Stimulated activated CD8-positive, alpha-beta memory T cell treated with anti-CD3 and anti-CD28 coated beads, Interleukin-7, amount 100 ng/mL, for 1 hour (primary cell): ENCODE measurements around the gene XAB2.

ENCODE experiments used
- DNase-seq, 2 donors: peaks; one replicate each; pipeline ENCODE4 v3.0.0-alpha.2; 2020; ENCODE audit warnings: low read depth in 2 of 2

XAB2 gene

DNA sequence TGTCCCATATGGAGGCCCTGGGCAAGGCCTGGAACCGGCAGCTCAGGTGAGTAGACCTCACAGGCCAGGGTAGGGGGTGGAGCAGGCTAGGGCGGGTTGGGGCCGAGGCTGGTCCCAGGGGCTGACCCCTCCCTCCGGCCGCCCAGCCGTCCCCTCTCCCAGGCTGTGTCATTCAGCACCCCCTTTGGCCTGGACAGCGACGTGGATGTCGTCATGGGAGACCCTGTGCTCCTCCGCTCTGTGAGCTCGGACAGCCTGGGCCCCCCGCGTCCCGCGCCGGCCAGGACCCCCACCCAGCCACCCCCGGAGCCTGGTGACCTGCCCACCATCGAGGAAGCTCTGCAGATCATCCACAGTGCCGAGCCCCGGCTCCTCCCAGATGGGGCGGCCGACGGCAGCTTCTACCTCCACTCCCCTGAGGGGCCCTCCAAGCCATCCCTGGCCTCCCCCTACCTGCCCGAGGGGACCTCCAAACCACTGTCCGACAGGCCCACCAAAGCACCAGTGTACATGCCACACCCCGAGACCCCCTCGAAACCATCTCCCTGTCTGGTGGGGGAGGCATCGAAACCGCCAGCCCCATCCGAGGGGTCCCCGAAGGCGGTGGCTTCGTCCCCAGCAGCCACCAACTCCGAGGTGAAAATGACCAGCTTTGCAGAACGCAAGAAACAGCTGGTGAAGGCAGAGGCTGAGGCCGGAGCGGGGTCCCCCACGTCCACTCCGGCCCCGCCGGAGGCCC, 17.6 kb downstream of the XAB2 start:
- DNase-seq = no peak

DNA sequence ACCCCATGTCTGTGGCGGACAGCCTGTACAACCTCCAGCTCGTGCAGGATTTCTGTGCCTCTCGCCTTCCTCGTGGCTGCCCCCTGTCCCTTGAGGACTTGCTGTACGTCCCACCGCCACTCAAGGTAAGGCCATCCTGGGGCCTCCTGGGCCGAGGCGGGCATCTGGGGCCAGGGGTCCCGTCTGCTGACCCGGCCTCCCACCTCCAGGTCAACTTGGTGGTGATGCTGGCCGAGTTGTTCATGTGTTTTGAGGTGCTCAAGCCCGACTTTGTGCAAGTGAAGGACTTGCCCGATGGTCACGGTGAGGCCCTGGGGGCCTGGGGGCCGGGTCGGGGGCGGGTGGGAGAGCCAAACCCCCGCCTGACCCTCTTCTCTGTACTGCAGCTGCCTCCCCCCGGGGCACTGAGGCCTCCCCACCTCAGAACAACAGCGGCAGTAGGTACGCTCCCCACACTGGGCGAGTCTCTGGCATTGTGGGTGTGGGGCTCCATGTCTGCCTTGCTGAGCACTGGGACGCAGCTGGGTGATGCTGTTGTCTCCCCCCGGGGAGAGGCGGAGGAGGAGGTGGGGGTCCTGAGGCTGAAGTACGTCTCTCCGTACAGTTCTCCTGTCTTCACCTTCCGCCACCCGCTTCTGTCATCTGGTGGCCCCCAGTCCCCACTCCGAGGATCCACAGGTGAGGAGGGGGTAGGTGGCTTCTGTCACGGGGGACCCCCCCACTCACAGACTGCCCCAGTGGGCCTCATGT, 18.7 kb downstream of the XAB2 start:
- DNase-seq = no peak

DNA sequence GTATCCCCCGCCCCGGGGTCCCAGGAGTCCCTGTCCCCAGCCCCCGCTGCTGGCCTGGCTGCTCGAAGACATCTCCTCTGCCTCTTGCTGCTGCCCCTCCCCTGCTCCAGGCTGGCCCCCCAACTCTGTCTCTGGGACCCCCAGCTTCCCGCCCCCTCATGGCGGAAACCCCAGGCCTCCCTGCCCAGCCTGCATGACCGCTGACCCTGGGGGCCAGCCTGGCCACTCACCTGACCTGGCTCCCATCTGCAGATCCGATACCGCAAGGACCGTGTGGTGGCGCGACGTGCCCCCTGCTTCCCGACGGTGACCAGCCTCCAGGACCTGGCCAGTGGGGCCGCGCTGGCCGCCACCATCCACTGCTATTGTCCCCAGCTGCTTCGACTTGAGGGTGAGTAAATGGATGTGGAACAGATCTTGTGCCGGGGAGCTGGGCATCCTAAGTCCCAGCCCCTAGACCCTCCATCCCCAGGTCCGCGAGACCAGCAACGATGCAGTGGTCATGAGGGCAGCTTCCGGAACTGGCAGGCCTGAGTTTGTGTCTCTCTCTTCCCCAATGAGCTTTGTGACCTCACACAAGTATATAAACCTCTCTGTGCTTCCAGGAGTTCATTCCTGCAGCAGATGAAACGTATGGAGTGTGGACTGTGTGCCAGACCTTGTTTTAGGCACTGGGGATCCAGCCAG, 21.3 kb downstream of the XAB2 start:
- DNase-seq = no peak

DNA sequence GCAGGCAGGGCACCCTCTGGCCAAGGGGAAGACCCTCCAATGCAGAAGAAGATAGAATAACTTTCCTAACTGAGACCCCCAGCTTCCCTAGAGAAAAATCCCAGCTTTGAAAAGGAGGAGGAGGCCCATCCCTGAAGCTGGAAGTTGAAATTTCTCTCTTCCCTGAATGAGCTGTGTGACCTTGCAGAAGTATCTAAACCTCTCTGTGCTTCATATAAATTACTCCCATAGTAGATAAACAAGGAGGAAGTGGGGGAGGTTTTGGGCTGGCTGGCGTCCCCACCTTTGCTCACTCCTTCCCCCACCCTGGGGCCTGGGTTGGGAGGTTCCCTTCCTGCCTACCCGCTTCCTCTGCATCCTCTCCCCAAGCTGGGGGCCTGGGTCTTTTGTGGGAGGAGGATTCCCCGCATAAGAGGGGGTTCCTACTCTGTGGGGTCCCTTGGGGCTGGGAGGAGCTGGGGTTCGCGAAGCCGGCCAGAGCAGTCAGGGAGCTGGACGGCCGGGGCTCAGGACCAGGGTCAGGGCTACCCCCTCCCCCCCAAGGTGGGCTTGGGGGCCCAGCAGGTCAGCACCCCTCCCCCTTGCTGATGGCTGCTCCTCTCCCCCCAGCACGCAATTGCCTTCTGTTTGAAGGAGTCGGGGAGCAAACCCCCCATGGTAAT, 22.0 kb downstream of the XAB2 start:
- DNase-seq = no peak

DNA sequence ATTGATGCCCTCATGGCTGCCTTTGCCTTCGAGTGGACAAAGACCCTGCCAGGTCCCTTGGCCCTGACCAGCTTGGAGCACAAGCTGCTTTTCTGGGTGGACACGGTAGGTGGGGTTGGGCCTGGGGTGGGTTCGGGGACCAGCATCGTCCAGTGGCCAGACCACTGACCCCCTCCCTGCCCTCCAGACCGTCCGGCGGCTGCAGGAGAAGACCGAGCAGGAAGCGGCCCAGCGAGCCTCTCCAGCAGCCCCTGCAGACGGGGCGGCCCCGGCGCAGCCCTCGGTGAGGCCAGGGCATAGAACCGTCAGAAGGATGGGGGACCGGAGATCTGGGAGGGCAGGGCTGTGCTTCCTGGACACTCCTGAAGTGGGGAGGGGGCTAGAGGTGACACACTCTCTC, 23.1 kb downstream of the XAB2 start:
- DNase-seq = no peak

DNA sequence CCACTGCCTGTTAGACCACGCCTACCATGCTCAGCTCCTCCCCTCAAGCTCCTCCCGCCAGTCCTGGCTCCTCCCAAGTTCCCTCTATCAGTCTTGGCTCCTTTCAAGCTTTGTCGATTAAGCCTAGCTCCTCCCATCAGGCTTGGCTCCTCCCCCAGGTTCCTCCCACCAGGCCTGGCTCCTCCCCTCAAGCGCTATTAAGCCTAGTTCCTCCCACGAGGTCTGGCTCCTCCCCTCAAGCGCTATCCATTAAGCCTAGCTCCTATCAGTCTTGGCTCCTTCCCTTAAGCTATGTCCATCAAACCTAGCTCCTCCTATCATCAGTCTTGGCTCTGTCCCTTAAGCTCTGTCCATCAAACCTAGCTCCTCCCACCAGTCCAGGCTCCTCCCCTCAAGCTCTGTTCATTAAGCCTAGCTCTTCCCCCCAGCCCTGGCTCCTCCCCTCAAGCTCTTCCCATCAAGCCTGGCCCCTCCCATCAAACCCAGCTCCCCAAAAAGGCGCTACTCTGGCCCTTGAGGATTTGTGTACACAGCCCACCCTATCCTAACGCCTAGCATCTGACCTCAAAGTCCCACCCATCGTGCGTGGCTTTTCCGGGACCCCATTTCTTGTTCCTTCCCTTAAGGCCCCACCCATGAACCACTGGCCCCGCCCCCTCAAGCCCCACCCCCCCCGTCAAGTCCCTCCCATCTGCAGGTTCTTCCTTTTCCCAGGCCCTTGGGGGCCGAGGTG, 23.7 kb downstream of the XAB2 start:
- no peak for DNase-seq

DNA sequence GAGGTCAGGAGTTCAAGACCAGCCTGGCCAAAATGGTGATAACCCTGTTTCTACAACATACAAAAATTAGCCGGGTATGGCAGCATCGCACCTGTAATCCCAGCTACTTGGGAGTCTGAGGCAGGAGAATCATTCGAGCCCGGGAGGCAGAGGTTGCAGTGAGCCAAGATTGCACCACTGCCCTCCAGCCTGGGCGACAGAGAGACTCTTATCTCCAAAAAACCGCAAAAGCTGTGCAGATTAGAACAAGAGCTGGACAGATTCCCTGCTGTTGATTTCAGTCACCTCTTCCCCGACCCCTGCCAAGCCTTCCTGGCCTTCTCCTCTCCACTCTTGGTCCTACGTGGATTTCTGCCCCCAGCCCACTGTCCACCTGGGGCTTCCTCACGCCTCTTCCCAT, 25.4 kb downstream of the XAB2 start:
- DNase-seq = no peak

DNA sequence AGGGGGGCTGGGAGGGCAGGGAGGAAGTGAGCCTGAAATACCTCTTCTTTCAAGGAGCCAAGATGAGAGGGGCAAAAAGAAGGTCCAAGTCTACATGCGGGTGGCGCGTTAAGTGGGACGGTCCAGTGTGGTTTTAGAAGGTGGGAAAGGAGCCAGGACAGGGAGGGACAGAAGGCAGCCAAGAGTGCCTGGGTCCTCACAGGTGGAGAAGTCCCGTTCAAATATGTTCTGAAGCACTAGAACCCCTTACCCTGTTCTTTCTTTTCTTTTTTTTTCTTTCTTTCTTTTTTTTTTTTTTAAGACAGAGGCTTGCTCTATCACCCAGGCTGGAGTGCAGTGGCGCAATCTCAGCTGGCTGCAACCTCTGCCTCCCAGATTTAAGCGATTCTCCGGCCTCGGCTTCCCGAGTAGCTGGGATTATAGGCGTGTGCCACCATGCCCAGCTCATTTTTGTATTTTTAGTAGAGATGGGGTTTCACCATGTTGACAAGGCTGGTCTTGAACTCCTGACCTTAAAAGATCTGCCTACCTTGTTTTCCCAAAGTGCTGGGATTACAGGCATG, 26.3 kb downstream of the XAB2 start:
- DNase-seq = no peak

DNA sequence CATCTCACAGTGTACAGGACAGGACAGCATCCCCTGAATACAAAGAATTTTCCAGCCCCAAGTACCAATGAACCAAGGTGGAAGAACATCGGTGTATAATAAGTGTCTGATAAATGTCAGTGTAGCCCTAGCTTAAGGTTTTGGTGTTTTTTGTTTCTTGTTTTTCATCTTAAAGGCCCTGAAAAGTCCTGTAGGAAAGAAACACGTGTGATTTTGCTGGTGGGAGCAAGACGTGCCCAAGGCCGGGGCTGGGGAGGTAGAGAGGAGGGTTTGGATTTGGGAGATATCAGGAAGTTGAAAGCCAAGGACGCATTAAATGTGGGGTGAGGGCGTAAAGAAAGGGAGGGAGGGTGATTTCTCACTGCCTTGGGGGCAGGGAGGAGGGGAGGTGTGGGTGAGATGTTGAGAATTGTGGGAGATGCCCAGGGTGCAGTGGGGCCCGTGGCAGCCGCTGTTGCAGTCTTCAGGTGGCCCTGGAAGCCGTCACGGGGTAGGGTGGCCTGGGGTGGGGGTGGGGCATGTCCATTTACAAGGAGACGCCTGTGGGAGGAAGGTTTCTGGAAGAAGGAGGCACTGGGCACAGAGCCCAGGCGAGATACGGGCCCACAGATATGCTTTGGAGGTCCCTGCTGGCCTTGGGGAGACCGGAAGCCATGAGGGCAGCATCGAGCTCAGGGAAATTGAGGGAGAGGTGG, 27.0 kb downstream of the XAB2 start:
- DNase-seq = no peak

DNA sequence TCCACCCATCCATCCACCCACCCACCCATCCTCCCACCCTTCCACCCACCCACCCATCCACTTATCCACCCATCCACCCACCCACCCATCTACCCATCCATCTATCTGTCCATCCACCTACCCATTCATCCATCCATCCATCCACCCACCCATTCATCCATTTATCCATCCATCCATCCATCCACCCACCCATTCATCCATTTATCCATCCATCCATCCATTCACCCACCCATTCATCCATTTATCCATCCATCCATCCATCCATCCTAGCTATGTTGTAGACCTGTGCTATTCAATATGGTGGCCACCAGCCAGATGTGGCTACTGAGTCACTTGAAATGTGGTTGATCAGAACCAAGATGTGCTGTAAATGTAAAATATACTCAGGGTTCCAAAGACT, 28.6 kb downstream of the XAB2 start:
- DNase-seq = no peak

DNA sequence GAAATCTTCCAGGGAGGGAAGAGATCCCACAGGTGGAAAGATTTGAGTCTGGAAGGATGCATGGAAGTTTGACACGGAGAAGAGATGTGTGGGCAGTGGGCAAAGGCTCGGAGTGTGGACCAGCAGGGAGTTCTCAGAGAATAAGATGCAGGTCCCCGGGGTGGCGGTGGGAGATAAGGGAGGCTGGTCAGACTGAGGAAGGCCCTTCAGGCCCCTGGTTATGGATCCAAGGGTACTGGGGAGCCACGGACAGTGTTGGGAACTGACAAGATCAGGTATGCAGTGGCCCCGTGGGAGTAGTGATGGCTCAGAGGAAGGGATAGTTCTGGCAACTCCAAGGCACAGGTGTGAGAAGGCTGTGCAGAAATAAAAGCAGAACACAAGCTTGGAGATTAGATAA, 31.2 kb downstream of the XAB2 start:
- no peak for DNase-seq

DNA sequence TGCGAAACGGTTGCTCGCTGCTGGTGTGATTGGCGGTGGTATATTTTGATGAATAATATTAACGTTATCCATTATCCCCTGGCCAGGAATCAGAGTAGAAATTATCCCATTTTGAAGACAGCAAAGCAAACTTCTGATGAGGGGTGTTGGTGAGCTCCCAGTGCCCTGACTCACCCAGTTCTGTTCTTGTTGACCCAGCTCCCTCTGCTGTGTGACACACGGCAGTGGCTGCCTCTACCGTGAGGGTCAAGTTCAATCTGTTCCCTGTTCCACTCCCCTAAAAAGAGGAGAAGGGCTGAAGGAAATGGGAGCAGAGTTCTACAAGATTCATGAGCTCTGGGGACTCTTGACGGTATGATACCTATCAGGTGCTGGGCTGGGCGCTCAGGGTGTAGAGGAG, 31.7 kb downstream of the XAB2 start:
- no peak for DNase-seq

DNA sequence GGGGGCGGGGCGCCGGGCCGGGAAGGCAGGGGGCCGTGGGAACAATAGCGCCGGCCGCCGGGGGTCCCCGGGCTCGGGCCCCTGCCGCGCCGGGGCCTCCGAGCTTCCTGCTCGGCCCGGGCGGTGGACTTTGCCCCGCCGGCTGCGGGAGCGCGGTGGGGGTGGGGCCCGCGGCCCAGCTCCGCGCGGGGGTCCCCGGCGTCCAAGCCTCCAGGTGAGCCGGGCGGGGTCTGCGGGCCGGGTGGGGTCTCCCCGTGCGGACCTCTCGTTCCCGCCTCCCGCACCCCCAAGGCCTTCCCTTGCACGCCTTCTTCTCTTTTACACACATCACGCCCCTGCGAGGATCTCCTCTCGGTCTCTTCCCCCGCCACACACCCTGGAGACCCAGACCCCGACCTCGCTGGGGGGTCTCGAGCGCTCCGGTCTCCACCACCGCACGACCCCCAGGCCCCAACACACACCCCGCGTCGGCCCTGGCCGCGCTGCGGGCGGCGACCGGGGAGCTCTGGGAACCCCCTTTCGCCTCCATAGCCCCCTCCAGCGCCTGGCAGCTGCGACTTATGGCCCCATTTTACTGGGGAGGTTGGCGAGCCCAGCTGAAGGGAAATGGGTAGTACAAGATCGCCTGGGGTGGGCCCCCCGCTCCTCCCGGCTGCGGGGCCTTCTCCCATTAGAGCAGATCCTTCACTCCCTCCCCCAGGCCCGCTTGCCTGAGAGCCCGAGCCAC, 33.0 kb downstream of the XAB2 start:
- no peak for DNase-seq

DNA sequence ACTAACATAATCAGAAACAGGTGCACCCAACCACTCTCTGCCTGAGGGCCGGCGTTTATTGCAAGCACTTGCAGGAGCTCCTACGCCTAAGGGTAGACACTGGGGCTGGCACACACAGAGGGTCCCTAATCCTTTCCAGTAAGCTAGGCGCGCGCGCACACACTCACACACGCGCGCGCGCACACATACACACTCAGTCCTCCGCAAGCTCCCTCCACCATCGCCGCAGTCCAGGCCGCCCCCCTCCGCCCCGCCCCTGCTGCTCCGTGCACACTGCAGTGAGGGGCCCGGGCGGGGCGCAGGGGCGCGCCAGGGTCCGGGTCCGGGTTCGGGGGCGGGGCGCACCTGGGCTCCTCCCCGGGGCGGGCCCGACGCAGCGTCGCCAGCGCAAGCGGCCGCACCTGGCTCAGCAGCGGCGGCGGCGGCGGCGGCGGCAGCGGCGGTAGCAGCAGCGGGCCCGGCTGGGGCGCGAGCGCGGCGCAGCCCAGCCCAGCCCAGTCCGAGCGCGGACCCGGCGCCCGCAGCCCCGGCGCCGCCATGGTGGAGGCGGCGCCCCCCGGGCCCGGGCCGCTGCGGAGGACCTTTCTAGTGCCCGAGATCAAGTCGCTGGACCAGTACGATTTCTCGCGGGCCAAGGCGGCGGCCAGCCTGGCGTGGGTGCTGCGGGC, 33.7 kb downstream of the XAB2 start, which contains the start of gene CAMSAP3:
CAMSAP3 (plus strand) TSS at position 398 of the 668 bp plus-strand sequence; CDS start at position 538, 140 bp downstream.
- no peak for DNase-seq

DNA sequence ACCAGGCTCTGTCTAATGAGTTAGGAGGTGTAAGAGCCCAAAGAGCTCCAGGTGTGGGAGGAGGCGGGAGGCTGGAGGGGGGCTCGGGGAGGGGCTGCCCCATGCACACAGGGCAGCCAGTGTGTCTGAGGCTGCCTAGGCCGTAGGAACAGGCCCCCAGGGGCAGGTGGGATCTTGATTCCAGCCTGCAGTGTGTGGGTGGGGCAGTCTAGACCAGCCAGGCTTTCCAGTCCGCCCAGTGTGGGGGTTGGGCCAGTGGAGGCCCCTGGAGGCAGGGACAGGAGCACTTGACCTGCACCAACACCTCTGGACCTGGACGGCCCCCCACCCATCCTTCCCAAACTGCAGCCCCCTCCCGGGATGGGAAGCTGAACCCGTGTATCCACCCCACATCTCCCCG, 39.1 kb downstream of the XAB2 start:
- DNase-seq = no peak

DNA sequence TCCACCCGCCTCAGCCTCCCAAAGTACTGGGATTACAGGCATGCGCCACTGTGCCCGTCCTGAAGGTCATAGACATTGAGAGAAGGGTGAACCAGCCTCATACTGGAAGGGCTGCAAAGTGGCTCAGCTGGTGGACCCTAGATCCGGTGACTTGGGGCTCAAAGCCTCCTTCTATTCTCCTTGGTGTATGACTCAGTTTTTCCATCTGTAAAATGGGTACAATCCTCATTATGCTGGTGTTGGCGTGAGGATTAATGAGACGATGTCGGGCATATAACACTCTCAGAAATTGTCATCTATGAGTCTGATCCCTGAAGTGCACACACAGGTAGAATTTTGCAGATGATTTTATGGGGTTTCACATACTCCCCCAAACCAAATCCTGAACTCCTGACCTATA, 39.5 kb downstream of the XAB2 start:
- no peak for DNase-seq

DNA sequence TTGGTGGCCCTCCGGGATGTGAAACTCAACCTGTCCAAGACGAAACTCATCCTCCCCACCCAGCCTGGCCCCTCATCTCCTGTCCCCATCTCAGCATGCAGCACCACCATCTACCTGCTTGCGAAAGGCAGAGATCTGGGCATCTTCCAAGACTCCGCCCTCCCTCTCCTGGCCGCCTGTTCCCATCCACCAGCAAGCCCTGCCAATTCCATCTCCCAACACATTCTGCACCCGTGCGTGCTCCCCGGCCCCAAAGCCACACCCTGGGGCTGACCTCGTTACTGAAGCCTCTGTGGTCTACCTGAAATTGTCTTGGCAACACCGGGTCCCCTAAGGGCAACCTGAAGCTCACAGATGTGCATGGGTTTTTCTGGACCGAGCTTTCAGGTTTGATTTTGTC, 46.9 kb downstream of the XAB2 start:
- DNase-seq = no peak

DNA sequence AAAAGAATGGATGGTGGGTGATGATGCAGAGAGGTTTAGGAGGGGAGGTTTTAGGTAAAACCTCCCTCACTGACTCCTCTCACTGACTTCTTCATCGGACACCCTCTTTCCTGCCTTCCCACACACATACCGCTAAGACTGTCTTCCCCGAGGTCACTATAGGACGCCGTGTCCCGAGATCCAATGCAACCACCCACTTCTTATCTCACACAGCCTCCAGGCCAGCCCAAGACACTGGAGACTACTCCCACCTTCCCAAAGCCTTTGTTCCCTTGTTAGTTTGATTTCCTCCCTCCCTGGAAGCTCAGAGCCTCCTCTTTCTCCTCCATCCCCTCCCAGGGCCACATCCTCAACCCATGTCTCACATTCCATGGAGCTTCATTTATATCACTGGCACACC, 50.2 kb downstream of the XAB2 start:
- DNase-seq = no peak

DNA sequence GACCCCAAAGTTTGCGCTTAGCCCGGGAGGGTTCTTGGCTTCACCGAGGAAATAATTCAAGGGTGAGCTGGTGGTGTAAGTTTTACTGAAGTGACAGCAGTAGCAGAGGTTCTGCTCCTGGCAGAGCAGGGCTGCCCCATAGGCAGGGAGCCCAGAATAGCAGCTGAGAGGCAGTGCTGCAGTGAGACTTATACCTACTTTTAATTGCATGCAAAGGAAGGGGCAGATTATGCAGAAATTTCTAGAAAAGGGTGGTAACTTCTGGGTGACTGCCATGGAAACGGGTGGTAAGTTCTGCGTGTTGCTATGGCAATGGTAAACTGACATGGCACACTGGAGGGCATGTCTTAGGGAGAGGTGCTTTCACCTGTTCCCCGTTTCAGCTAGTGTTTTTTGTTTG, 51.2 kb downstream of the XAB2 start:
- no peak for DNase-seq
